Embryonic facial prominence (tissue), 1 donor: ENCODE results near the gene P2RX3.
"Not testable (repeated sequence)": the region's sequence is repeated elsewhere in the genome, so short reads cannot be mapped to it uniquely, and the experiment has no call there.

ENCODE experiments used
- DNase-seq: peaks from one replicate; pipeline ENCODE4 v3.0.0-alpha.2; 2016; ENCODE audit errors: extremely low spot score

The P2RX3 gene

DNA sequence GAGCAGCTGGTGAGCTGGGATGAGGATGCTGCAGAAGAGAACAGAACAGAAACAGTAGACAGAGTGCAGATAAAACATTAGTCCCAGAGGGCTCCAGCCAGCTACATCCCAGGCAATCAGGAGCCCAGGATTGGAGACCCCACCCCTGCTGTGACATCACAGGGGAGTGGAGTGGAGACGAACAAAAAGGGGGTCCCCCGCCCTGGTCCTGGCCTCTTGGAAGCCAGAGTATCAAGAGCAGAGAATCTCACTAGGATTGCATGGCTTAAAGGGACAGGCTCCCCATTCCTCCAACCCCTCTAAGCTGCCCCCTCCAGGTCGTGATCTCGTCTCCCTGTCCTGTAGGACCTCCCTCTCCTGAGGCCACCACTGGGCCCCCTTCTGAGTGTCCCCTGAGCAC is at the start of gene P2RX3:
P2RX3 (plus strand) TSS at position 211 of the 400 bp plus-strand sequence. CDS start 199 bp downstream, outside the sequence.
- no peak for DNase-seq

DNA sequence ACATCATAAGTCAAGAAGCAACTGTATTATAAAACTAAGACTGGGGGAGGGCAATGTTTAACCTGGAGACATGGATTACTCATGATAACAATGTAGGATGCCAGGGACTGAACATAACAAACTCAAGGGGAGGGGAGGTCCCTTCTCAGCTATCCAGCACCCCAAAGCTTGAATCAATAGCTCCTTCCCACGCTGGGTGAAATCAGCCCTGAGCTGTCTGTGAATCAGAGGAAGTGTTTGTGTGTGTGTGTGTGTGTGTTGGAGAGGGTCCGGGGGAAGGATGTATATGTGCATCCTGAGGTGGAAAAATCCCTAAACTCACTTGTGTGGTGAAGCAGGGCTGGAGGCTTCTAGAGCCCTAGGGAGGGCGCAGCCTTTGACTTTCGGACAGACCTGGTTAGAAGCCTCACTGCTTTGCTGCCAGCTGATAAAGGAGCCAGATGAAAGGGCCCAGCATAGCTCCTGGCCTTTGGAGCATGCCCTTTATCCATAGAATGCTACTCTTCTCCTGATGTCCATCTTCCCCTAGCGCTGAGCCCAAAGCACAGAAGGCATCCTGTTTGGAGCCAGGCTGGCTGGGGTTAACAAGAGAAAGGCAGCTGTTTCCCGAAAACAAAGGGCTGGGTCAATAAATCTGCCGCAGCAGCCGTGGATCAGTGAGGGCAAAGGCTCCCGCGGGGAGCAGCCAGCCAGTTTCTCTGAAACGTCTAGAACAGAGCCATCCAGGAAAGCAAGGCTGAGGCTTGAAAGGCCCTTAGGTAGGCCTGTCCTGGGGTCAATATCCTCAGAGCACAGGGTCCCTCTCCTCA is 49.2 kb upstream of the P2RX3 start:
- DNase-seq, result no peak

DNA sequence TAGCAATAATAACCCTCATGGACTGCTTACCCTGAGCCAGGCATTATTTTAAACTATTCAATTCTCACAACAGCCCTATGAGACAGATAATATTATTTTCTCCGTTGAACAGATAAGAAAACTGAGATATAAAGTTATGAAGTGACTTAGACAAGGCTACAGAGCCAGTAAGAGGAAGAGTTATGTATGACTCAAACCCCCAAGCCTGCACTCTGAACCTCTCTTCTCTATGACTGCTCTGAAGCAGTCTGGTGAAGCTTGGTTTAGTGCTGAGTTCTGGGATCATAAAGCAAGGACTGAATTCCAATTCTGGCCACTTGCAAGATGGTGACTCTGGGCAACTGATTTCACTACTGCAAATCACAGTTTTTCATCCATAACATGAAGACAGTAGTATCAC is 47.9 kb upstream of the P2RX3 start:
- no peak for DNase-seq

DNA sequence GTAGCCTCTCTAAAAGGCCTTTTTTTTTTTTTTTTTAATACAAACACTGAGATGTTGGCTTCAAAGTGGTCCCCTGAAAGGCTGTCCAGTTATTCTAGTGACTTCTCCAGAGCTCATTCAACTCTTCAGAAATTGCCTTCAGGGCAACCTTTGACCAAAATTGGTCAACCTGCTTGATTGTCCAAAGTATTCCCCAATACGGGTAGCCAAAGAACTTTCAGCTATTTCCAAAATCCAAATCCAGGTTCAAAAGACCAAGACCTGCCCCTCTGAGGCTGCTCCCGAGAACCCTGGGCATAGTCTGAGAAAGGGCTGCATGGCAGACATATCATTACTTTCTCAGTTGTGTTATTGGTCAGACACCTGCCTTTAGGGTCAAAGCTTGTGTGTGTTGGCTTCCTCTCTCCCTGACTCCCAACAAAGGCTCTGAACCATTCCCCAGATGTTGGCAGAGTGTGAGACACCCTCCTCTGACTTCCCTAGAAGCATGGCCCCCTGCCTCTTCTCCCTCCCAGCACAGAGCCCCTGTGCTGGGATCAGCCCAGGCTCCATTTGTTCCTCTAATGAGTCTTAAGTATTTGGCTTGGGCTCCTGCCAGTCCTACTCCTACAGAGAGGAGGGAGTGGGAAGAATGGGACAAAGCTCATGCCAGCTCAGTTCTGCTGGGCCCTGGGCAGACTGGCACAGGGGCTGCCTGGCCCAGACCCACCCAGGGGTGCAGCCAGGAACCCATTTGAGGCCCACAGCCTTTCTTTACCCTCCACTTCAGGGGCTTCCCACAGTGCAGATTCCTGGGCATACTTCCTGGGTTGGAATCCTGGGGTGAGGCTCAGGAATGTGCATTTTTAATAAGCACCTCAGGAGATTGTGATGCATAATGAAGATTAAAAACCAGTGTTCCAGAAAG is 43.7 kb upstream of the P2RX3 start:
- no peak for DNase-seq

DNA sequence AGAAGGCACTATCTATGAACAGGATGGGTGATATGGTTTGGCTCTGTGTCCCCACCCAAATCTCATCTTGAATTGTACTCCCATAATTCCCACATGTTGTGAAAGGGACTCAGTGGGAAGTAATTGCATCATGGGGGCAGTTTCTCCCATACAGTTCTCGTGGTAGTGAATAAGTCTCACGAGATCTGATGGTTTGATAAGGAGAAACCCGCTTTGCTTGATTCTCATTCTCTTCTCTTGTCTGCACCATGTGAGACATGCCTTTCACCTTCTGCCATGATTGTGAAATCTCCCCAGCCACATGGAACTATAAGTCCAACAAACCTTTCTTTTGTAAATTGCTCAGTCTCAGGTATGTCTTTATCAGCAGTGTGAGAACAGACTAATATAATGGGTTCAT is 41.9 kb upstream of the P2RX3 start:
- DNase-seq, result not testable (repeated sequence)

DNA sequence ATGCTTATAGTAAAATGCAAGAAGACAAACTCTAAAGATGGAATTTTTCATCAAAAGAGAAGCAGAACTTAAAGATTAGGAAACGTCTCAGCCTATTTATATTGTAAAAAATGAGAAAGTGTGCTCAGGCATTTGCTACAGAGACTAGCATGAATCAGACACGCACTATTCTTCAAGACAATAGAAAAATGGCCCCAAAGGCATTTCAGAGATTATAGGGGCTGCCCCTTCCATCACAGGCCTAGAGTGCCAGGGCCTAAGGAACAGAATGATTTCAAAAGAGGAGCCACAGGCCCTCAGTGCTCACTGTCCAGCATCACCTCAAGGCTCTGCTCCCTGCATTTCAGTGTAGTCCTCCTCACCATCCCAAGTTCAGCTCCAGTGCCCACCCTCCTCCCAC is 40.9 kb upstream of the P2RX3 start:
- no peak for DNase-seq

DNA sequence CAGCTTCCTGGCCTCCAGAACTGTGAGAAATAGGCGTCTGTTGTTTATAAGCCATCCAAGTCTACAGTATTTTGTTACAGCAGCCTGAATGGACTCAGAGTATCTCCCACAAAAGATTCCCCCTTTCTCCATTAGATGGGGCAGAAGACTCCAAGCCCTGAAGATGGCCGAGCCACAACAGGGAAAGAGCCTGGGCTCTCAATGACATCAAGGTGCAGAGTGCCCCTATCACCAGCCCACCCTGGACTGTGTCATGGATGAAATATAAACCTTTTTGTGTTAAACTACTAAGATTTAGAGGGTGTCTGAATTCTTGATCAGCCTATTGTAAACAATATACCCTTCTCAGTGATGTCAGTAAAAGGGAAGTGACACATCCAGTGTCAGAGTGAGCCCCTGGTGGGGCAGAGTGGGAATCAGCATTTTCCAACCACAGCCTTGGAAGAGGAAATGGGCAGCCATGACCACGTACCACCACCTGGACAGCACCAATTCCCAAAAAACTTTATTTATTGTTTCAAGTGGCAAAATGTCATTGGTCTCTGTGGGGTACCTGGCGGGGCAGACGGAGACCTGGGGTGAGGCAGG is 38.9 kb upstream of the P2RX3 start:
- DNase-seq, result no peak

DNA sequence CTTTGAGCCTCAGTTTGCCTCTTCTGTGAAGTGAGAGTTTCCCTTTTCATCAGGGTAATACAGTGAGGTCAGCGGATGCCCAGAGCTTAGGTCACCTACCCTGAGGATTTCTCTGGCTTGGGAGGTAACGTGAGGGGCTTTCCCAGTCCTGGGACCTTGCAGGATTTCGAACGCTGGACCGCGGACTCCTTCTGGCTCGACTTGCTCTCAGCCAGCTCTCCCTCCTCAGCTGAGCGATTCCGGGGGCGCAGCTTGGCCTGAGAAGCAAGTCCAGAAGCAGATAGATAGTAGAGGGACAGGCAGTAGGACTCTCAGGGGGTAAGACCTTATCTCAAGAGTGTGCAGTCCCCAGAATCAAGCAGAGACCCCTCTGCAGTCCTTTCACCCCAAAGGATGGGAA is 37.4 kb upstream of the P2RX3 start:
- no peak for DNase-seq

DNA sequence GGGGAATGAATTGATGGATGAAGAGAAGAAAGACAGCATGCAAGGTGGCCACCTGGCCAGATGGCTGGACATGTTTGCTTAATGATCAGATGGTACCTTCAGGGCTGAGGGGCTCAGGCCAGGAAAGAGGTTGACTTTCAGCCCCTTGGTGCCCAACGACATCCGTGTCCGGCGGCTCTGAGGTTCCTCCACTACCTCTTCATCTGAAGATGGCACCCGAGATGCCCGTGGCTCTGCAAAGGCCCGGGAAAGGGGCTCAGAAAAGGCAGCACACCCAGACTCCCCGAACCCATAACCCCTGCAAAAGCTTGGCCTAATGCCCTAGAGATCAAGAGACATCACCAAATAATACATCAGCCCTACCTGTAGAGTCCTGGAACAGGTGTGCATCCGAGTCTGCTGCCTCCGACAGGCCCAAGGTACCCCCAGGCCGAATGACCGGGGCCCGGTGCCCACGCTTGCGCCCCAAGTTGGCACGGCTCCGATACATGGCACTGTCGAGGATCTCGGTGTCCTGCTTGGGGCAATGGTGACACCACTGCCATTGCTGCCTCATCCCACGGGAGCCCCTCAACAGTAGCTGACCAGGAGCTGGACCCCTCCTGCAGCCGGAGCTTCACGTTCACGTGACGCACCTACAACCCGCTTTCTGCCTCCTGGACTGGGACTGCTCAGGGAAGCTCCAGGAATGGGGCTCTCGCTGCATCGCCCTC is 36.3 kb upstream of the P2RX3 start:
- no peak for DNase-seq

DNA sequence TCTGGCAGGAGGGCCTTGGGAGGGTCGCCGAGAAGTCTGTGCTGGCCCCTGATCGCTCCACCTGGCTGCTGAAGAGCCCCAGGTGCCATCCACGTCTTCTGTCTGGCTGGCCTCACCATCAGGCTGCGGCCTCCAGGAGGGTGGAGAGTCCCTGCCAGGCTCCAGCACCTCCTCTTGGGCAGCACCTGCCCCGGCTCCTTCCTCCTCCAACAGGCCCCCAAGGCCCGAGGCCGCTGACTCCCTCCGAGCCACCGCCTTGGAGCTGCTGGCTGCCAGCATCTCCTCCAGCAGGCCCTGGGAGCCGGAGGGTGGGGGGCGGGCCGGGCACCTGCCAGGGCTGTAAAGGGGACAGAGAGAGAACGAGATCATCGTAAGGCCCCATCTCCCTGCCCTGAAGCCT is 35.7 kb upstream of the P2RX3 start:
- no peak for DNase-seq

DNA sequence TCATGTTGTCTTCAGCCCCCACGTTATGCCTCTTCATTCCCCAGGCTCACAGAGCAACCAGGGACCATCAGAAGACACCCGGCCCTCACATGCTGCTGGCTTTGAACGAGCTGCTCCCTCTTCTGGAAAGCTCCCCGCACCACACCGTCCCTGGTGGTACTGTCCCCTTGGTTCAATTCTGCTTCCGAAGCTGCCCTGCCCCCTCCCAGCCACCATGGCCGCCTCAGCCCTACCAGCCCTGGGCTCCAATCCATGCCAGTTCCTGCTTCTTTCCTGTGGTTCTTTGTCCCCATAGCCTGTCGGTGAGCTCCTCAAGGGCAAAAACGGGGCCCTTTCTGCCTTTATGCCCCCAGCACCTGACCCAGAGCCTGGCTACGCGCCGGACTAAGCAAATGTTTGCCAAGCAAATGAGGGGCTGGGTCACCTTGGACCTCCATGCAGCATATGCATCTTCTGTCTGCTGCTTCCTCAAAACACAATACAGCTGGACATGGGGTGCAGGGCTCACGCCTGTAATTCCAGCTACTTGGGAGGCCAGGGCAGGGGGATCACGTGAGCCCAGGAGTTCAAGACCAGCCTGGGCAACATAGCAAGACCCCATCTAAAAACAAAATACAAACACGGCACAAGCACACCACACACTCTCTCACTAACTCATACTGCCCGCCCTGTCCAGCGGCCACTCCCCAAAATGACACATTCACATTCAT is 34.7 kb upstream of the P2RX3 start:
- DNase-seq, result no peak

DNA sequence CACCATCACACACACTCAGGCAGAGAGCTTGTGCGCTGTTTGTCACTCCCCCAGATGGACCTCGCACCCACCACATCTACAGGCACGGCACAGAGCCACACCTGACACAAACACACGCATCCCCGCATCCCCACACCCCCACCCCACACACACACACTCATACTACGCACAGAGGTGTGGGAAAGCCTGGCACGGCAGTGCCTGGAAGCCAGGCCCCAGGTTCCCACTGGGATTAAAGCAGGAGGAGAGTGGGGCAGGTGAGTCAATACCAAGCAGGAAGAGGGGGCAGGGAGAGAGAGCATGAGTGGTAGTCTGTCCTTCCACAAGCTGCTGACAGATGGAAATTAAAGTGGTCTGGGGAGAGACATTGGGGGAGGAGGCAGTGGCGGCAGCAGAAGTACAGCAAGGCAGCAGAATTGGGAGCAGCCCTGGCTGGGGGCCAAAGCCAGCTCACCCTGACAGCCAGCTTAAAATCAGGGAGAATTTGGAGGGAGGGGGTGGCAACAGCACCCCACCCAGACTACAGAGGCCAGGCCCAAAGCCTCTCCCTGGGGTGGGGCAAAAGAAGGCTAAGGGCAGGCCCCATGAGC is 34.1 kb upstream of the P2RX3 start:
- no peak for DNase-seq

DNA sequence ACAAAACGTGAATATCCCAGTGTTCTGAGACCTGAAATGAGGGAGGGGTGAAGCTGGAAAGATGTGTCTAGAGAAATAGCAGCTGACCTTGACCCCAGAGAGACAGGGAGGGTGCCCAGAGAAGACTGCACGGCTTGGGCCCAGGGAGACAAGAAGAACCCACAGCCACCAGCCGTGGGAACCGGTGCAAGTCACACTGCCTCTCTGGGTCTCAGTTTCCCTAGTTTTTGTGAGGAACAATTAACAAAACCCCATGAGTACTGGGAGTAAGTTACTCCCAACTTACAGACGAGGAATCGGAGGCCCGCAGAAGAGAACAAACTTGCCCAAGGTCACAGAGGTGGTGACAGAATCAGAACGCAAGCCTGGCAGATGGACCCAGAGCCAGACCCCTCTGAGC is 32.6 kb upstream of the P2RX3 start:
- no peak for DNase-seq

DNA sequence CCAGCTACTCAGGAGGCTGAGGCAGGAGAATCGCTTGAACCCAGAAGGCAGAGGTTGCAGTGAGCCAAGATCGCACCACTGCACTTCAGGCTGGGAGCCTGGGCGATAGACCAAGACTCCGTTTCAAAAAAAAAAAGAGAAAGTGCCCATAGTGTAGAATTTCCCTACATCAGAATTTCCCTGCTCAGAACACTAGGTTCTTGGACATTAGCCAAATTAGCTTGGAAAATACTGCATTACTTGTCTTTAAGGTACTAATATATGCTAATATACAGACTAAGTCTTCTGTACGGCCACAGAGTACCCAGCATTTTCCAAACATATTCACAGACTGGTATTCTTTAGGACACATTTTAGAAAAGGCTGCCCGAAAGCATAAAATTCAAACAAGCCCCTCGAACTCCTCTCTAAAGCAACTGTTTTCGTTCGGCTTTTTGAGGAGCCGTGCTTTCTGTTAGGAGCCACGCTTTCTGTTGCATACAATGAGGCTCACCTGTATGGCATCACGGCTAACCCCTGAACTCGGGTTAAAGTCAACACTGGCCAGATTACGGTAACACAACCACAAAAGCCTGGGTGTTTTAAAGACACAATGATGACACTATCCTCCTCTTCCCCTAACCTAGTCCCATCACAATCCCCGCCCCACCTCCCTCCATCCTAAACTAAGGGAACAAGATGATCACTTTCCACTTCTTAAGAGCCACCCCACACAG is 31.8 kb upstream of the P2RX3 start:
- DNase-seq, result no peak

DNA sequence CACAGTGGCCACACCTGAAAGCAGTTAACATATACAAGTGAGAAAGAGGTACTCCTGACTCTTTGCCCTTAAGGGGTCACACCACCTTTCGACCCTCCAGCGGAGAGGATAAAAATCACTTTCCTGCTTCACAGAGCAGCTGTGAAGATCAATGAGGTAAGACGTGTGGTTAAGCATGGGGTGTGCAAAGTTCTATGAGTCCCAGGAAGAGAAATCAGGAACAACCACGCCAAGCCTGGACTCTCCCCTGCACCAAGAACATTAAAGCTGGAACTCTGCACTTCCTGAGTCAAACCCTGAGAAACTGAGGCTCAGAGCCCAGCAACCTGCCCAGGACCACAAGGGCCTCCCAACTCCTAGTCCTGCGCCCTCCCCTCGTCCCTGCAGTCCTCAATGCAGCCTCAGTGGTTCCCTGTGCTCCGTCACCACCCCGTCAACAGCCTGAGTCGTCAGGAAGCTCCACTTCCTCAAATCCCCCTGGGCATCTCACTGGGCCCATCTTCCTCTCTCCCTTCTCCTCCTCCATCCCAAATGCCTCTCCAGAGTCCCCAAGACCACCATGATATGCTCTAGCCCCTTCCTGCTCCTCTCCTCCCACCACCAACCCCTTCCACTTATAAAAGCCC is 31.1 kb upstream of the P2RX3 start:
- DNase-seq, result no peak

DNA sequence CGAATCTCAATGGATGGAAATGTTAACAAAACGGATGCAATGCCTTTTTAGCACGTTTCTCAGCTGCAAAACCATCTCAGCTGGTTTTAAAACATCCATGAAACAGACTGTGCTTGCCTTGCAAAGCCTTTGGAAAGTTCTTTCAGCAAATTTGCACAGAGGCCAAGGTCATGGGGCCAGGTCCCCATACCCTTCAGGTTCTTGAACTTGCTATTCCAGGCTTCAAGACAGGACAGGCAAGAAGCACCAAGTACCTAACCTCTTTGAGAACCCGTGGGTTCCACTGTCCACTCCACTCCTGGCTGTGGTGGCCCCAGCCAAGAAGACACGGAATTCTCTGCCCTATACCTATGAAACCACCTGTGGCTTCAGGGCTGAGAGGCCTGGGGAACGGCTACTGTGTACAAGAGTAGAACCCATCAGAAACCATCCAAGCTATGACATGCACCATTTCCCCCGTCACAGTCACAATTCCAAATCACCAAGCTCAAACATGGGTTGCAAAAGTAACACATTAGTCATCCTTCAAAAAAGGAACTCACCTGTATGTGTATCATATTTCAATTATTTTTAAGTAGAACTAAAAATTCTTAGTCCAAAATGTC is 30.4 kb upstream of the P2RX3 start:
- no peak for DNase-seq

DNA sequence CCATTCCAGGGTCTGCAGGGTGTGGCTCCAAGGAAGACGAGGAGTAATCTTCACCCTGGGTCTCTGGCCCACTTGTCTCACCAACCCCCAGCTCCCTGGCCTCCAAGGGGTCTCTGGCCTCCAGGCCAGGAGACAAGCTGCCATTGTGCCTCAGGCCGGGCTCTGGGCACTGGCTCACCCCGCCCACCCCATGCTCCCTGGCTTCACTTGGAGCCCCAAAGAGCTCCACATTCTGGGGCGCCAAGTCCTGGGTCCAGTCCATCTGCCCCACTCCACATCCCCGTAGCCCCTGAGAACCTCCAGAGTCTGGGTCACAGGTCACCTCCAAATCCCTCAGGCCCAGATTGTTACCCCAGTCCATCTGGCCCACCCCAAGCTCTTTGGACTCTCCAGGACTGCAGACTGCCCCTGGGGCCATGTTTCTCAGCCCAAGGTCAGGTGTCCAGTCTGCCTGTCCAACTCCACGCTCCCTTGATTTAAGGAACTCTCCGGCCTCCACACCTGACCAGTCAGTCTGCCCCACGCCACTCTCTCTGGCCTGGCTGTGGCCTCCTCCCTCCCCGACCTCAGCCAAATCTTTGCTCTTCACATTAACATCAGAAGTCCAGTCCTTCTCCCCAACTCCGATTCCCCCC is 29.6 kb upstream of the P2RX3 start:
- DNase-seq, result no peak

DNA sequence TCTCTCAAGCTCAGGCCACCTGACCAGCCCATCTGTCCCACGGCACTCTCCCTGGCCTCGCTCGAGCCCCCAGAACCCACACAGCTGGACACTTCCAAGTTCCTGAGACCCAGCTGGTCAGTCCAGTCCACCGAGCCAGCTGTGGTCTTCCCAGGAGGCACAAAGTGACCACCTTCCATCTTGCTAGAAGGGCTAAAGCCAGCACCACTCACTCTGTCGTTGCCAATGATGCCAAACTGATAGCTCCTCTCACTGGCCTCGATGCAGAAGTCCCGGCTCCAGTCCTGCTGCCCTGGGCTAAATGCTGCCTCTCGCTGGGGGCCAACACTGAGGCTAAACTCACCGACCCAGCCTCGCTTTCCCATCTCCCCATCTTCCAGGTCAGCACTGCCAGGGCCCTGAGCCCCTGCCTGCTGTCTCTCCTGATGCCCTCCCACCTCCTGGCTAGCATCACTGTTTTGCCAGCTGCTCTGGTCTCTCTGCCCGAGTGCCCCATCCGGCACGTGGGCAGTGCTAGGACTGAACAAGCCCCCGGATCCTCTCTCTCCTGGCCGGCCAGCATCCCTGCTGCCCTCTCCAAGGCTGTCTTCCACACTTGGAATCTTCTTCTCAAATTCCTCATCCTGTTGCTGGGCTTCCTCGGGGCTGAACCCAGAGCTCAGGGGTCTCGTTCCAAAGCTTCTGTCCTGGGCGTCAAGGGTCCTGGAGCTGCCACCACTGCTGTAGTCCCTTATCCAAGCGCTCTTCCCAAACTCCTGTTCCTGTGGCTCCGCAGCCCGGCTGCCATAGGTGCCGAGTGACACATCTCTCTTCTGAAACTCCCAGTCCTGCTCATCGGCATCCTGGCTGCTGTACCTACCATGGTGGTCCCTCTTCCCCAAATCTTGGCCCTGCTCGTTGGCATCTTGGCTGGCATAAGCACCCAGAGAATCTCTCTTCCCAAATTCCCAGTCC is 28.8 kb upstream of the P2RX3 start:
- DNase-seq, result no peak
